H1 (cell line): ENCODE results near the gene KCTD8. TPM values are rescaled to one million over a fixed set of nuclear protein-coding genes. Genes with fewer than 3 reads are reported as not detected.

ENCODE experiments used
- CTCF ChIA-PET: fragments of 300-600 bp; sonication (Branson Sonifier 250); formaldehyde crosslinking; loops from one replicate; lab custom pipeline; 2021; ENCODE audit not compliant: partially characterized antibody; lab: Charles Lee
- POLR2A ChIA-PET: fragments of 300-600 bp; sonication (Branson Sonifier 250); formaldehyde crosslinking; loops from one replicate; lab custom pipeline; 2021; ENCODE audit warnings: inconsistent platforms; ENCODE audit not compliant: partially characterized antibody; lab: Charles Lee
- DNase-seq, 2 experiments: peaks; one replicate each; pipeline versions ENCODE4 v3.0.0 to v3.0.0-alpha.2; 2010 to 2022; ENCODE audit warnings: low spot score in 2 of 2, low read depth in 1 of 2, mixed read lengths in 1 of 2
- FAIRE-seq: peaks from 2 replicates; lab custom pipeline; 2011; peaks lifted over from hg19 to GRCh38; lab: Jason Lieb, UNC
- H2AFZ ChIP-seq: 2 replicates; pipeline ENCODE4 v1.8.1; 2012; ENCODE audit warnings: low read length, inconsistent platforms
- H2AK5ac ChIP-seq: 2 replicates; pipeline ENCODE4 v1.6.1; 2013; ENCODE audit warnings: low read depth, low read length
- H2BK120ac ChIP-seq: replicated peaks from 2 replicates; pipeline ENCODE3; 2013; ENCODE audit warnings: low read depth, low read length, inconsistent platforms
- H2BK12ac ChIP-seq: 2 replicates; pipeline ENCODE4 v1.6.1; 2013; ENCODE audit warnings: low read depth, low read length
- H2BK15ac ChIP-seq: 2 replicates; pipeline ENCODE4 v1.6.1; 2013; ENCODE audit warnings: low read length
- H2BK20ac ChIP-seq: 2 replicates; pipeline ENCODE4 v1.6.1; 2013; ENCODE audit warnings: low read length
- H2BK5ac ChIP-seq: 2 replicates; pipeline ENCODE4 v1.6.1; 2013; ENCODE audit warnings: low read depth, low read length
- H3K14ac ChIP-seq: 2 replicates; pipeline ENCODE4 v1.6.1; 2013; ENCODE audit warnings: inconsistent platforms; ENCODE audit not compliant: insufficient read length
- H3K18ac ChIP-seq: 2 replicates; pipeline ENCODE4 v1.6.1; 2013; ENCODE audit warnings: low read length; ENCODE audit errors: extremely low read depth
- H3K23ac ChIP-seq: 2 replicates; pipeline ENCODE4 v1.6.1; 2013; ENCODE audit warnings: inconsistent platforms; ENCODE audit not compliant: insufficient read length
- H3K23me2 ChIP-seq: 2 replicates; pipeline ENCODE4 v1.6.1; 2013; ENCODE audit warnings: low read depth, low read length
- H3K27ac ChIP-seq: 2 replicates; pipeline ENCODE4 v1.6.1; 2011; ENCODE audit warnings: low read depth, low read length, inconsistent platforms
- H3K27me3 ChIP-seq, 4 experiments: replicated peaks in 1 of 4; 1 replicate in 1 of 4; 2 replicates in 3 of 4; pipeline versions ENCODE4 v1.6.1 to v1.8.1; 2011 to 2013; ENCODE audit warnings: low read length in 3 of 4, mild to moderate bottlenecking in 3 of 4, inconsistent platforms in 2 of 4, mixed read lengths in 2 of 4, moderate library complexity in 1 of 4; ENCODE audit not compliant: control insufficient read depth in 3 of 4, insufficient read depth in 3 of 4; ENCODE audit errors: extremely low read depth in 1 of 4
- H3K36me3 ChIP-seq, 4 experiments: 2 replicates each; pipeline versions ENCODE4 v1.6.1 to v1.8.1; 2011 to 2013; ENCODE audit warnings: mild to moderate bottlenecking in 4 of 4, low read length in 3 of 4, moderate library complexity in 2 of 4, control low read depth in 1 of 4, inconsistent platforms in 1 of 4; ENCODE audit not compliant: insufficient read depth in 4 of 4, control insufficient read depth in 2 of 4
- H3K4ac ChIP-seq: replicated peaks from 2 replicates; pipeline ENCODE3; 2013; ENCODE audit warnings: low read length, low read depth, mixed read lengths, inconsistent platforms; ENCODE audit not compliant: insufficient read length
- H3K4me1 ChIP-seq, 4 experiments: replicated peaks in 1 of 4; 1 replicate in 1 of 4; 2 replicates in 3 of 4; pipeline versions ENCODE4 v1.6.1 to v1.8.1; 2011 to 2013; ENCODE audit warnings: low read length in 3 of 4, inconsistent platforms in 2 of 4, mixed read lengths in 1 of 4; ENCODE audit not compliant: insufficient read depth in 4 of 4, control insufficient read depth in 3 of 4
- H3K4me2 ChIP-seq, 2 experiments: 2 replicates each; pipeline versions ENCODE4 v1.6.1 to v1.8.1; 2011 to 2013; ENCODE audit warnings: low read depth in 2 of 2, low read length in 2 of 2, control low read depth in 1 of 2, inconsistent platforms in 1 of 2, mild to moderate bottlenecking in 1 of 2; ENCODE audit not compliant: insufficient read depth in 1 of 2
- H3K4me3 ChIP-seq, 4 experiments: fragments of 200-600, 300-600 bp in 1 of 4; sonication (generic), shearing (Covaris generic), sonication (Bioruptor Twin) in 1 of 4; 2 replicates each; pipeline versions ENCODE4 v1.5.1 to v1.8.1; 2011 to 2016; ENCODE audit warnings: low read length in 4 of 4, low read depth in 3 of 4, control low read depth in 2 of 4, inconsistent platforms in 2 of 4, mild to moderate bottlenecking in 2 of 4, mixed read lengths in 1 of 4, moderate library complexity in 1 of 4; ENCODE audit not compliant: insufficient read depth in 2 of 4; ENCODE audit errors: extremely low read depth in 1 of 4
- H3K56ac ChIP-seq: replicated peaks from 2 replicates; pipeline ENCODE3; 2013; ENCODE audit warnings: low read depth, mild to moderate bottlenecking, mixed read lengths, low read length, inconsistent platforms; ENCODE audit not compliant: insufficient read length
- H3K79me1 ChIP-seq: 2 replicates; pipeline ENCODE4 v1.6.1; 2013; ENCODE audit warnings: low read depth, low read length, control low read depth
- H3K79me2 ChIP-seq, 2 experiments: 2 replicates each; pipeline versions ENCODE4 v1.6.1 to v1.8.1; 2012 to 2013; ENCODE audit warnings: low read length in 2 of 2, mild to moderate bottlenecking in 2 of 2, inconsistent platforms in 1 of 2; ENCODE audit not compliant: insufficient read depth in 2 of 2, control insufficient read depth in 1 of 2
- H3K9ac ChIP-seq, 4 experiments: replicated peaks in 1 of 4; 1 replicate in 1 of 4; 2 replicates in 3 of 4; pipeline versions ENCODE4 v1.6.1 to v1.8.1; 2011 to 2013; ENCODE audit warnings: low read depth in 3 of 4, low read length in 3 of 4, control low read depth in 2 of 4, mild to moderate bottlenecking in 2 of 4, moderate library complexity in 2 of 4, inconsistent platforms in 1 of 4; ENCODE audit errors: extremely low read depth in 1 of 4
- H3K9me3 ChIP-seq, 2 experiments: 2 replicates each; pipeline versions ENCODE4 v1.6.1 to v1.8.1; 2012 to 2013; ENCODE audit warnings: mild to moderate bottlenecking in 2 of 2, moderate library complexity in 2 of 2, control low read depth in 1 of 2, inconsistent platforms in 1 of 2, low read depth in 1 of 2, low read length in 1 of 2, mixed read lengths in 1 of 2; ENCODE audit not compliant: insufficient read depth in 2 of 2
- H4K20me1 ChIP-seq, 2 experiments: replicated peaks in 1 of 2; 2 replicates each; pipeline versions ENCODE3 to v1.8.1; 2011 to 2013; ENCODE audit warnings: inconsistent platforms in 2 of 2, low read length in 2 of 2, mild to moderate bottlenecking in 1 of 2; ENCODE audit not compliant: insufficient read depth in 2 of 2, control insufficient read depth in 1 of 2
- H4K5ac ChIP-seq: 2 replicates; pipeline ENCODE4 v1.6.1; 2013; ENCODE audit warnings: low read length, low read depth, mixed read lengths, inconsistent platforms; ENCODE audit not compliant: insufficient read length
- H4K8ac ChIP-seq: 2 replicates; pipeline ENCODE4 v1.8.0; 2013; ENCODE audit warnings: mild to moderate bottlenecking, moderate library complexity, low read length, inconsistent platforms; ENCODE audit not compliant: insufficient read depth; ENCODE audit errors: extremely low read depth
- H4K91ac ChIP-seq: replicated peaks from 2 replicates; pipeline ENCODE3; 2013; ENCODE audit warnings: low read length, mixed read lengths, inconsistent platforms; ENCODE audit not compliant: insufficient read length
- CHD2 ChIP-seq: IDR thresholded peaks from 2 replicates; pipeline ENCODE4 v1.6.1; 2012; ENCODE audit warnings: low read length, improper control_type of control experiment
- HDAC2 ChIP-seq, 2 experiments: fragments of 300-600 bp in 1 of 2; sonication (generic) in 1 of 2; IDR thresholded peaks; 2 replicates each; pipeline ENCODE4 v1.6.1; 2011 to 2012; ENCODE audit warnings: low read depth in 2 of 2, low read length in 2 of 2, mild to moderate bottlenecking in 2 of 2, moderate library complexity in 2 of 2, borderline replicate concordance in 1 of 2, inconsistent platforms in 1 of 2
- NRF1 ChIP-seq: IDR thresholded peaks from 2 replicates; pipeline ENCODE4 v1.6.1; 2011; ENCODE audit warnings: mild to moderate bottlenecking, low read depth, low read length, improper control_type of control experiment
- POLR2A ChIP-seq, 2 experiments: IDR thresholded peaks; 1 replicate in 1 of 2; 2 replicates in 1 of 2; pipeline ENCODE4 v1.6.1; 2011; ENCODE audit warnings: low read depth in 2 of 2, low read length in 2 of 2, mild to moderate bottlenecking in 2 of 2; ENCODE audit errors: control extremely low read depth in 1 of 2
- POLR2AphosphoS5 ChIP-seq: IDR thresholded peaks from 2 replicates; pipeline ENCODE4 v1.6.1; 2011; ENCODE audit warnings: low read depth, low read length
- TBP ChIP-seq: IDR thresholded peaks from 2 replicates; pipeline ENCODE4 v1.6.1; 2011; ENCODE audit warnings: low read depth, low read length, improper control_type of control experiment
- YY1 ChIP-seq: IDR thresholded peaks from 2 replicates; pipeline ENCODE4 v1.6.1; 2011; ENCODE audit warnings: low read depth, mild to moderate bottlenecking, low read length
- WGBS, 2 experiments: shearing (Covaris generic) in 1 of 2; methylation state at CpG; one replicate each; pipeline versions ENCODE4 v1.1.6 to v1.1.7; 2013 to 2015; ENCODE audit warnings: low lambda C conversion rate in 2 of 2, mixed read lengths in 2 of 2, inconsistent platforms in 1 of 2, low coverage in 1 of 2, missing lambda C conversion rate in 1 of 2; ENCODE audit not compliant: insufficient replicate concordance in 2 of 2, insufficient coverage in 1 of 2, insufficient read length in 1 of 2; ENCODE audit errors: extremely low coverage in 1 of 2, missing lambda C conversion rate in 1 of 2; 5-methylcytosine and 5-hydroxymethylcytosine counted together
- polyA plus RNA-seq, 7 experiments: library from polyadenylated mRNA; depleted of rRNA in 3 of 7; stranded (reverse) in 5 of 7; unstranded in 2 of 7; fragments of >200 nt in 5 of 7; fragments of 200-250 nt in 2 of 7; gene quantifications; 1 replicate in 5 of 7; 2 replicates in 1 of 7; 4 replicates in 1 of 7; pipeline versions ENCODE4 v1.2.1 to v1.2.3, GENCODE V29; 2011 to 2013; ENCODE audit warnings: missing spikeins in 2 of 7, mixed read lengths in 2 of 7
- total RNA-seq: library from RNA; stranded (reverse); fragmentation: NEBNext Ultra II Directional; extraction: Animal tissue kit (Norgen Biotek cat#: 25700); gene quantifications from 2 replicates; pipeline ENCODE4 v1.2.1, GENCODE V29; 2021
- TF ChIP-seq, protein P1 (sequence below): IDR thresholded peaks from 2 replicates; pipeline ENCODE4 v1.6.1; 2011; ENCODE audit warnings: low read length, improper control_type of control experiment

Gene KCTD8
- total and polyA plus RNA-seq, 2 of the 8 experiments (the other 6 are each of a cell fraction or from before 2014, with no cell fraction given): 2.9 to 3.7 TPM

- no peak overlapping the region for H4K91ac ChIP-seq
- H2AK5ac ChIP-seq: no peak overlapping the region
- H2AFZ ChIP-seq: no peak overlapping the region
- no peak overlapping the region for H3K14ac ChIP-seq
- no peak overlapping the region for H3K4ac ChIP-seq
- H3K79me2 ChIP-seq: no peaks in the 10 kb centered on the region
- no peak overlapping the region for H3K23ac ChIP-seq
- H2BK12ac ChIP-seq: no peak overlapping the region
- POLR2A ChIA-PET: no interaction called here
- H4K20me1 ChIP-seq: no peaks in the 10 kb centered on the region
- H3K4me2 ChIP-seq: no peak overlapping the region
- no peaks in the 10 kb centered on the region for H3K23me2 ChIP-seq
- peaks cover 3 to 10% of the 10 kb centered on the region in 2 experiments; a peak in 1 of 4 replicates for H3K9me3 ChIP-seq
- FAIRE-seq (no peak), DNase-seq (no peak)
- 100% methylated on average over 1 of the region's 1 CpG; no CpG with 5 or more reads in 1 of the 2 experiments for WGBS, 2 experiments
- H3K9ac ChIP-seq: no peak overlapping the region
- no peaks in the 10 kb centered on the region for H3K4me1 ChIP-seq
- H2BK20ac ChIP-seq: no peak overlapping the region
- no peak overlapping the region for H3K18ac ChIP-seq
- H2BK5ac ChIP-seq: no peak overlapping the region
- H4K8ac ChIP-seq: no peak overlapping the region
- H2BK15ac ChIP-seq: no peak overlapping the region
- no peaks in the 10 kb centered on the region for H3K79me1 ChIP-seq
- H2BK120ac ChIP-seq: no peak overlapping the region
- H3K4me3 ChIP-seq: no peak overlapping the region
- no peak overlapping the region for H4K5ac ChIP-seq
- H3K27ac ChIP-seq: no peak overlapping the region
- no peaks in the 10 kb centered on the region for H3K27me3 ChIP-seq
- TF ChIP-seq POLR2A (IDR thresholded peaks at IDR 0.05; ENCODE audit: control extremely low read depth in 1 of 2, low read depth in 2 of 2, low read length in 2 of 2) (no peak), NRF1 (no peak), YY1 (no peak), CHD2 (no peak), POLR2AphosphoS5 (no peak), HDAC2 (IDR thresholded peaks at IDR 0.05; ENCODE audit: borderline replicate concordance in 1 of 2, low read depth in 2 of 2, low read length in 2 of 2) (no peak), TBP (no peak)
- TF ChIP-seq, protein P1, sequence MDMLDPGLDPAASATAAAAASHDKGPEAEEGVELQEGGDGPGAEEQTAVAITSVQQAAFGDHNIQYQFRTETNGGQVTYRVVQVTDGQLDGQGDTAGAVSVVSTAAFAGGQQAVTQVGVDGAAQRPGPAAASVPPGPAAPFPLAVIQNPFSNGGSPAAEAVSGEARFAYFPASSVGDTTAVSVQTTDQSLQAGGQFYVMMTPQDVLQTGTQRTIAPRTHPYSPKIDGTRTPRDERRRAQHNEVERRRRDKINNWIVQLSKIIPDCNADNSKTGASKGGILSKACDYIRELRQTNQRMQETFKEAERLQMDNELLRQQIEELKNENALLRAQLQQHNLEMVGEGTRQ: no peak
- H3K36me3 ChIP-seq: peaks cover 0 to 2% (median 0%) of the 10 kb centered on the region in 4 experiments; a peak in 1 of 8 replicates
- CTCF ChIA-PET: interaction anchor here (1.8 kb wide), 1 partner anchor 10 kb away, joined by 5 read pairs; no protein-coding TSS in a partner anchor
- no peak overlapping the region for H3K56ac ChIP-seq
These were observed 282.7 kb downstream of the KCTD8 start for GRCh38 chr4:44165938-44166337.
